Measurements from ENCODE around the gene EXOC6B. TPM values are rescaled to one million over a fixed set of nuclear protein-coding genes. Genes with fewer than 3 reads are reported as not detected.

Gene EXOC6B
- total RNA-seq, 1 donor from 2014 or later, result 37.4 TPM

DNA sequence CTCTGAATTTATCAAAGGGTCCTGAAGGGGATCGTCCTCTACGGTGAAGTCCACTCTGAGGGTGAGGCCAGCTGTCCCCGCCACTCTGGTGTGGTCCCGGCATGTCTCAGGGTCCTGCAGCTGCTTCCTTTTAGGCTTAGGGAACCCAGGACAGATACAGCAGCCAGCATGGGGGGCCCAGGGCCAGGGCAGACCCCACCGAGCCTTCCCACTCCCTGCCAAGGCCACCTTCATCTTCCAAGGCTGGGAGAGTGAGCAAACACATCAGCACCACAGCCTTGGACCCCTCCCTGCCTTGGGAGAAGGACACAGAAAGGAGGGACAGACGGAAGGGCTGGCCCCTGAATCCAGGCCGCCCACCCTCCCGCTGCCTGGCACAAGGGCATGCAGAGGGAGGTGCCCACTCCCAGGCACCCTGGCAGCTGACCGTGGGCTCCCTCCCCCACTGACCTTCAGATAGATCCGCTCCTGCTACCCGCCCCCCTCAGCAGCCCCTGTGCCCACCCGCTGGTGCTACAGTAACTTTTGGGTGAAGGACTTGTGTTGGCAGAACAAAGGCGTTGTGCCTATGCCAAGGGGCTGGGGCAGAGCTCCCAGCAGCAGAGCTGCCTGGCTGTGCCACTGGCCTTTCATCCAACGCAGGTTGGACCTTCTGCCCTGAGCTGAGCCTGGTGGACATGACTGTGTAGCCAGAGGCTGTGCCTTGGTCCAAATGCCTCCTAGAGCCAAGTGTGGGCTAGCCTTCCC, 685.8 kb downstream of the EXOC6B start:
- DNase-seq (ENCODE audit: low spot score), result peak; percentile 77

DNA sequence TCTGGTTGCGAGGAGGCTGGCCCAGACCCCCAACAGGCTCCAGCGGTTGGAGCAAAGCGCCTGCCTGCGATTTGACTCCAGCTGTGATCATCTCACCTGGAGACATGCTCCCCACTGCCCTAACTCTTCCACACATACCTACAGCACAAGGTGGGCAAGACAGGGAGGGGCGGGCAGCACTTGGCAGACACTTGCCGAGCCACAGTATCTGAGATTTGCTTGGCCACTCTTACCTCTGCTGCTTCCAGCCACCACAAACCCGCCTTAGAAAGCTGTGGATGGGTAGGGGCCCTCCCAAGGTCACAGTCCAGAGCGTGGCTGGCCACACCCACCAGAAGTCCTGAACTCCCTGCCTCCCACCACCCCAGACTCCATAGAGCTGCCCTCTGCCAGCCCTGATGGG, 686.4 kb downstream of the EXOC6B start:
- peak; percentile 26 for DNase-seq (ENCODE audit: low spot score)

DNA sequence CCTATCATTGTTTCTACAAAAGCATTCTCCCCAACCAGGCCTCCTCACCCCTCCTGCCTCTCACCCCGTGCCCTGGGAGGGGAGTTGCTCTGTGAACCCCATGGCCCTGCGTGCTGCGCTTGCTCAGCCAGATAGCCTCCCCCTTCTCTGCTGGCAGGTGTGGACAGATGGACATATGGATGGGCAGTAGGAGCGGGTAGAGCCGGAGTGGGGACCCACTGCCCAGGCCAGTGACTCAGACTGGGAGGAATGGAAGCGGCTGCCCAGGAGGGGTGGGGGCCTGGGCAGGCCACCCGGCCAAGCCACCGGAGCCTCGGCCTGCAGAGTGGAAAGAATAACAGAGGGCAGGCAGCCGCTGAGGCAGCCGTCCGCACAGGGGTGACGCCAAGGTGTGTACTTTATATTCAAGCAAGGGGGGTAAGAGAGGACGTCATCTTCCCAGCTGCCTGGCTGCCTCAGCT, 686.9 kb downstream of the EXOC6B start:
- peak; percentile 85 for DNase-seq (ENCODE audit: low spot score)

DNA sequence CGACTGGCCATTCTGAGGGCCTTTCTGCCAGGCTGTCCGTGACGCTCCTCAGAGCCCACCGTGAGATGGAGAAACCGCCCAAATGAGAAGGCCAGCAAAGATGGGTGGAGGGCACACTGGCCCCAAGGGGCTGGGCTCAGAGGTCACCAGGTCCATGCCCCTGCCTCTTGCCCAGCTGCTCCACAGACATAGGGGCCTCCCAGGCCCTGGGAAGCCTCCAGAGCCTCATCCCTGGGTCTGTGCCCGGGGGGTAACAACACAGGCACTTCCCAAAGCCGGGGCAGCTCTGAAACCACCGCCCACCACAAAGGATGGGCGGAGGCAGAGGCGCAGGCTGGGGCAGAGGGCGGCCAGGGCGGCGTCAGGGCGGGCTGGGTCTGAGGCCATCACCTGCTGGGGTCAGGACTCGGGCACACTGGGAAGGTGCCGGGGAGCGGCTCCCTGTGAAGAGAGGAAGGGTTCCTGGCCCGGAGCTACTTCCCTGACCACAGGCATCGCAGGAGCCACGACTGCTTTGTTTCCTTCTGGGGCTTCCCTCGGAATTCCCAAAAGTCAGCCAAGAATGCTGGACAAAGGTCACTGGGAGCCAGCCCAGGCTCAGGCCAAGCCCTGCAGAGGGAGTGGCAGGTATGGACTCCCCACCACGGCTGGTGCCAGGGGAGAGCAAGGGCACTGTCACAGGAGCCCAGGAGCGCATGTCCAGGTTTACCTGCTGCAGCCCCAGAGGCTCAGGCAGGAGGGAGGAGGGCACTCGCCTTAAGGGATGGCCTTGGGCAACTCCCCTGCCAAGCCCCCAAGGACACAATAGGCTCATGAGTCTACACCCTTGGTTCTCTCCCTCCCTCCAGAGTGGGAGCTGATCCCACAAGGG, 687.6 kb downstream of the EXOC6B start:
- peak; percentile 85 for DNase-seq (ENCODE audit: low spot score)

DNA sequence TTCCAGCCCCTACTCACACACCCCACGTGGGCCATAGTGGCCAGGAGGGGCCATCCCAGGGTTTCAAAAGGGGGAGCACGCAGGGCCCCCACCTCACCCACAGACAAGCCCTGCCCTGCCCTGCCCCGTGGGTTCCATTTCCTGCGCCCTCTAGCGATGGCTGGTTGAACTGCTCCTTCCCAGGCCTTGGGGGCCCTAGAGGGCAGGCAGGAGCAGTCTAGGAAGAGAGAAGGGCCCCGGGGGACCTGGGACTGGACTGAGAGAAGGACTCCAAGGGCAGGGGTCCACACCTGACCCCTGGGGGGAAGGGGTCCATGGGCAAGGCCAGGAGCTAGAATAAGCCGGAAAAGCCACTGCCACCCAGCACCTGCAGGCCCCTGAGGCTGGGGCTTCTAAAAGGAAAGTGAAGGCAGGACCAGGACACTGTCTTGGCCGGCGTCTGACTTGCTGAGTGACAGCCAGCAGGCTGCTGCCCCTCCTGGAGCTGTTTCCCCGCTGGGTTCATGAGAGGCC, 688.3 kb downstream of the EXOC6B start:
- DNase-seq (ENCODE audit: low spot score), result peak; percentile 90

DNA sequence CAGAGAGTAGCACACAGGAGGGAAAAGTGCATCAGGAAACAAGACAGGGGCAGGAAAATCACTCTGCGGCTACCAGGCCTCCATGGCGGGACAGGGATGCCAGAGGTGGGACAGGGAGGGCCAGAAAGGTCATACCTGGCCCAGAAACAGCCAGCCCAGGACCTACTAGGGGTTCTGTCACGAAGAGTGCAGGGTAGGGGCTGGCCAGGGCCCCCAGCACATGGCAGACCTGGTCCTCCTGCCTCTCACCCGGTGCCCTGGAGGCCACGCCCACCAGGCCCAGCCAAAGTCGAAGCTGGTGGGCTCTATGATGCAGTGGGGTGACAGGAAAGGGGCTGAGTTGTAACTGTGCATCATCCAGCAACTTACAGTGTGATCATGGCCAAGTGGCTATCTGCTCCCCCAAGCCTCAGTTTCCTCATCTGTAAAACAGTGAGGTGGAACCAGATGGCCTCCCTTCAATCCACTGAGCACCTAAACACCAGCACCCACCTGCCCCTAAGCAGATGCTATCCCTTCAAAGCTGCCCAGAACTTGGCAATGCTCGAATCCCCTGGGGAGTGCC, 688.8 kb downstream of the EXOC6B start:
- peak; percentile 33 for DNase-seq (ENCODE audit: low spot score)

DNA sequence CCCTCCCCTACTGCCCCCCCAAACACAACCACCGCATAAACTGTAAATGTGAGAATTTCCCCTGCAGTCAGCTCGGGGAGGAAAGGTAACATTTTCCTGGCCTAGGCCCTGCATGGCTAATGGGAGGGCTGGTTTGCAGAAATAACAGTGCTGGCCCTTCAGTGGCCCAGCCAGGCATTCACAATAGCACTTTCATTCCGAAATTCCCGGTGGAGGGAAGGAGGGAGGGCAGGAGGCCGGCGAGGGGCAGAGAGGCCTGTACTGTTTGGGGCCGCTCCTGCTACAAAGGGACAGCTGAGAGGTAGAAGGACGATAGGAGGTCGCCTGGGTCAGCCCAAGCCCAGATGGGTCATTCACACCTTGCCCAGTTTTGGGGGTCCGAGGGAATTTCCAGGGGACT, 689.5 kb downstream of the EXOC6B start:
- DNase-seq (ENCODE audit: low spot score), result peak; percentile 78

DNA sequence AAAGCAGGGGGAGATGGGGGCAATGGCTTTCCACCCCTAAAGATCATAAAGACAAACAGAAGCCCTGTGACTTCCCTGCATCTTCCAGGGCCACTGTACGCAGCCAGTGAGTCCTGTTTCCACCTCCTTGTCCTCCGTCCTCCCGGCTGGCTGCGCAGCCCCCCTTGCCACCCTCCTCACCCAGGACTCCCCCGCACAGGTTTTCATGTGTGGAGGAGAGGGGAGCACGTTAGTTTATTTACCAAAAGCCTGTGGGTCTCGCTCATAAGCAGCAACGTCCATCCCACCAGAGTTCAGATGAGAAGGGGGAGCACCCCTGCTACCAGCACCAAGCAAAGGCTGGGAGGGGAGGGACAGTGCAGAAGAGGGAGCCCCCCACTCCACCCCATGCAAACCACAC, 689.9 kb downstream of the EXOC6B start:
- DNase-seq (ENCODE audit: low spot score), result peak; percentile 60

DNA sequence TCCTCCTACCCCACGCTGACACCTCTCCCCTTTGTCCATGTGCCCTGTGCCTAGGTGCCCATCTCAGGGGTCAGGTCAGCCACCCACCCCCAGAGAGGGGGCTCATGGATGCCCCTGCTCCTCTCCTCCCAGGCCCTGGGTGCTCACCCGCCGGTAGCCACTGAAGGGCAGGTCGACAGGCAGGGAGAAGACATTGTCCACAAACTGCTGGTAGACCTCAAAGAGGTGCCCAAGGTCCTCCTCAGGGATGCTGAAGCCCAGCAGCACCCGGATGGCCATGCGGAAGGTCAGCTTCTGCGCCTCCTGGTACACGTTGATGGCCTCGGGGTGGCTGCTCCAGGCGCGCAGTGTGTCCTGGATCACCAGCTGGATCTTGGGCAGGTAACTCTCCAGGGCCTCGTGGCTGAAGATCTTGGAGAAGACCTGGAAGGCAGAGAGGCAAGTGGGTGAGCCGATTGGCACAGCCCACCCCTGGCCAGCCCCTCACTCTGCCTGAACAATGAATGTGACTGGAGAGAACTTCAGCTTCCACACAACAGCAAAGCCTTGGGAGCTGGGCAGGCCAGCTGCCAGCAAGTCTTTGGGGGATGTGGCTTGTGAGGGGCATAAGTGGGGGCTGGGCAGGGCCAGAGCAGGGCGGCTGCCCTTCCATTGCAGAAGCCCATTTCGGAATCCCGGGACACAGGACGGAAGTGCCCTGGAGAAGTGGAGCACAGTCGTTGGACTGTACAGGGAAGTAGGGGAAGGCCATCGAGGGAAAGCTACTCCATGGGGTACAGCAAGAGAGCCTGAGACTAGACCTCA, 690.6 kb downstream of the EXOC6B start:
- DNase-seq (ENCODE audit: low spot score), result peak; percentile 83

DNA sequence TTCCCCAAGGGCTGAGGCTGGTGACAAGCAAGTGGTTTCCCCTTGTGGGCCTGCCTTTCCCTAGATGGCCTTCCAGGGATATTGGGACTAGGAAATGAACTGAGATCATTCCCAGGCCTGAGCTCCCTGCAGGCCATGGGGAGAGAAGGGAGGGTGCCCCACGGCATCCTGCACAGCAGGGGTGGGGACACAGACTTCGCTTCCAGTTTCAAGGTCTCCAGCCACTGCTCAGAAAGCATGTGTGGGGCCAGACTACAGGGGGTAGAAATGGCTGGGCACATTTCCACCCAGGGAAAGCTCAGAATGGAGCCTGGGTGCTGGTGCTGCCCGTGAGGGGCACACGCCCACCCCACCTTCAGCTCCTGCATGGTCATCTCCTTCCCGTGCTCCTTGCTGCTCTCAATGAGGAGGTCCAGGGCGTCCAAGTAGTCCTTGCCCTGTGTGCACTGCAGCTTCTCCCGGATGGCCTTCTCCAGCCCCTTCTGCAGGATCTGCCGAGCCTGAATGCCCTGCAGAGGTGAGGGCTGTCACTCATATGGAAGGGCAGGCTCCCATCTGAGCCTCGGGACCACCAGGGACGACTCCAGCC, 691.3 kb downstream of the EXOC6B start:
- peak; percentile 68 for DNase-seq (ENCODE audit: low spot score)

DNA sequence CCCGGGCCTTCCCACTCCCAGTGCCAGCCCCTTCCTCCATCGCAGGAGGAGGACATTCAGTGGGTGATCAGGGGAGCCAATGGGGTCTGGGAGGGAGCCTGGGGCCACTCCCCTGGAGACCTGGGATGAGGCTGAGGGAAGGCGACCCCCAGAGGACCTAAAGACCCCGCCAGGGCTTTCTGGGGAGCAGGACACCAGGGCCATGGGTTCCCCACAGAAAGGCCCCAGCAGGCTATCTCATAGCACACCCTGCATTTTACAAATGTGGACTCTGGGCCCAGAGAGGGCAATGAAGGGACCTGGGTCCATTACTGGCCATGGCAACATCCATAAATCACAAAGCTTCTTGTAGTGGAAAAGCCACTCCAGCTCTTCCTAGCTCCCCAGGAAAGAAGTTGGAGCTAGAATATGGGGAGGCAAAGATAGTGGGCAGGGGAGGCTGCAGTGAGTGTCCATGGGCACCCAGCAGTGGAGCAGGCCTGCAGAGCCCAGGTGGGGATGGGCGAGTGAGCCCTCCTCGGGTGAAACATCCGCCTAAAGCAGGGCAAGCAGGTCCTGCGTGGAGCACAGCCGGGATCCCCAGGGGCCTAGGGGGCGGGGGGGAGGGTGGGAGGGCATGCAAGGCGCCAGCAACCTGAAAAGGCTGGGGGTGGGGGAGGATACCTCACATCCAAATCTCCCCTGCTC, 692.0 kb downstream of the EXOC6B start:
- peak; percentile 26 for DNase-seq (ENCODE audit: low spot score)

DNA sequence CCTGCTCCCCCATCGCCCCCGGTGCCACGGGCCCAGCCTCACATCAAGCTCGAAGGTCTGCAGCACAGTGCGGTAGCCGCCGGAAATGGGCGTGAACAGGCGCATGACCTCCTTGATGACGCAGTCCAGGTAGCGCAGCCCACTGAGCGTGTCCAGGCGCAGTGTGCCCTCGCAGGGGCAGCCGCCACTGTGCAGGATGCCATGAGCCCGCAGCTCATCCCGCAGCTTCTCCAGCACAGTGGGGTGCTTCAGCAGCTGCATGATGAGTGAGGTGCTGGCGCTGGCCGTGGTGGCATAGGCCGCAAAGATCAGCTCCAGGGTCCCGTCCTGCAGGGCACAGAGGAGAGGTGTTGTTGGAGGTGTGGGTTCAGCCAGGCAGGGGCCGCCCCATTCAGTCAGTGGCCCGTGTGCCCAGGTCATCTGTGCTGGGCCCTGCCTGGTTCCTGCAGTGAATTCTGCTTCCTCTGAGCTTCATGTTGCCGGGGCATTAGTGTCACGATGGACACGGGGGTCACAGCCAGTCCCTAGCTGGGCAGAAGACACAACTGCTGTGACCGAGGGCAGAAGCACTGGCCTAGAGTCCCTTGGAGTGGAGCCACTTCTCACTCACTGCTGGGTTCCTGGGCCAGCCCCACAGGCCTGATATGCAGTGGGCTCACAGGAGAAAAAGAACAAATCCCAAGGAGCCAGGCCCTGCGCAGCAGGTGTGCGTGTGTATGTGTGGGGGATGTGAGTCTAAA, 692.7 kb downstream of the EXOC6B start:
- DNase-seq (ENCODE audit: low spot score), result peak; percentile 83

DNA sequence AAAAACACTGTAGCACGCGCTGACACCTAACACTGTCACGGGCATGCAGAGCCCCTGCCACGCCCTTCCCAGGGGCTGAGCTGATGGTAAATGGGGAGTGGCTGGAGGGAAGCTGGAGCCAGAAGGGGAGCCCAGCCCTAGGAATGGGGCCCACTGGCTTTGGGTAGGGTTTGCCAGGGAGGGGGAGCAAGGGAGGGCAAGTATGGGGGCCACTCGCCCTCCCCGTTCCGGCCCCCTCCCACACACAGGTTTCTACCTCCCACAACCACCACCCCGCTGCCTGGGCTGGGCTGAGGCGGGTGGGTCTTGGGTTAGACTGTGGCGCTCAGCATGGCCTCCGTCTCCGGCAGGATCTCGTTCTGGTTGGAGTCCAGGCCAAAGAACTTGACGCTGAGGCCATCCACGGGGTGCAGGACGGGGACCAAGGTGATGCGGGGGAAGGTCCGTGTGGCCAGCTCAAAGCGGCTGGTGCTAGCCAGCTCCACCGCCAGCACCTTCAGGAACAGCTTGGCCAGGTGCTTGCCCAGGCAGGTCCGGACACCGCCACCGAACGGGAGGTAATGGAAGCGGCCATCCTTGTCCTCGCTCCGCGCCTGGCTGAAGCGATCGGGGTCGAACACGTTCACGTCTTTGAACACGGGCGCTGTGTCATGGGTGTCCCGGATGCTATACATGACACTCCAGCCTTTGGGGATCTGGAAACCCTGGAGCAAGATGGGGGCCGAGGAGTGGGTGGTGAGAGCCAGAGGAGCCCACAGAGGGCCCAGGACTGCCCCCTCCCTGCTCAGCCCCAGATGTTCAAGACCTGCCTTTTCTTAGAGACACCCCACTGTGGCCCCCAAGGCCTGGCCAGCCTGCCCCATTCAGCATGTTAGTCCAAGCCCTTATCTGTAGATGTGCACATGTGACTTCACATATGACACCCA, 693.7 kb downstream of the EXOC6B start:
- peak; percentile 82 for DNase-seq (ENCODE audit: low spot score)

DNA sequence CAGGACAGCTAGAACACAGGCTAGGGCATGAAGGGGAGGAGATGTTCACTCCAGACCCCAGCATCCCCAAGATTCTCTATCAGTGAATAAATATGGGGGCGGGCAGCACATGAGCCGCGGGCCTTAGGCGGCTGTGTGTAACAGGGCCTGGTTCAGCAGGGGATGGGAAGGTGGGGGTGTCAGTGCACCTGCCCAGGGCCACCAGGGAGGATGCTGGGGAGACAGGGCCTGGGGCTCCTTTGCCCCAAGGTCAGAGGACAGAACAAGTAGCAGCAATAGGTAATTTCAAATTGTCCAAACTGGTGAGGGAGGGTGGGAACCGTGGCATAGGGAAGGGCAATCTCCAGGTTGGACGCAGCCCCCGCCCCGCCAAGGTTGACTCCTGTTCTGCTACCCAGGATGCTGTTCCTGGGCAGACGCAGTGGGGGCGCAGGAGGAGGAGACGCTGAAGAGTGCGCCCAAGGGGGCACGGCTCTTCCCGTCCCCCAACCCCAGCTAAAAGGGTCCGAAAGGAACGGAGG, 694.4 kb downstream of the EXOC6B start:
- DNase-seq (ENCODE audit: low spot score), result peak; percentile 83

DNA sequence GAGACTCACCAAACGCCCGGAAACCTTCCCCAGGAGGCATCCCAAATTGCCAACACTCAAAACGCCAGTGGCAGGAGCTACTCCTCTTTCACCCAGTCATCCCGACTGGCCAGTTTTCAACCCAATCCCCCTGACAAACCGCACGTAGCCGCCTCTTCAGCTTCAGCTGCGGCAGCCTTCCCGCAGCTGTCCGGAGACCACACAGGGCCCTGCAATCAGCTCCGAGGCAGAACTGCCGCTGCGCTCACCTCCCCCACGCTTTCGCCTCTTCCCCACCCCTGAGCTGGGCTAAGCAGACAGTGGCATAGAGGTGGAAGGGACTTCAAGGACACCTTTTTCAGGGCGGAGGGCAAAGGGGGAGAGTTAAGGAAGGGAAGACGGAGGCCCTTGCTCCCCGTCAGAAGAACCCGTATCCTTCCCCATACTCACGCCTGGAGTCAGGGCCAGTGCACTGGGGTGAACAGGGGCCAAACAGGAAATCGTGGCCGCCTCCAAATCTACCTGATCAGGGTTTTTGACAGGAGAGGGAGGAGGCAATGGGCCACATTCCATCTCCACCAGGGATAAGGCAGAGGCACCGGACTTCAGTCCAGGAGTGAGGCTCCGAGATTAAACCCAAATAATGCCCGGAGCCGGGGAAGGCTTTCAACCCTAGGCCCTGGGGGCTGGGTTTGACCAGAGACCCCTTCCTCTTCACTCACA, 695.0 kb downstream of the EXOC6B start:
- DNase-seq (ENCODE audit: low spot score), result peak; percentile 87

DNA sequence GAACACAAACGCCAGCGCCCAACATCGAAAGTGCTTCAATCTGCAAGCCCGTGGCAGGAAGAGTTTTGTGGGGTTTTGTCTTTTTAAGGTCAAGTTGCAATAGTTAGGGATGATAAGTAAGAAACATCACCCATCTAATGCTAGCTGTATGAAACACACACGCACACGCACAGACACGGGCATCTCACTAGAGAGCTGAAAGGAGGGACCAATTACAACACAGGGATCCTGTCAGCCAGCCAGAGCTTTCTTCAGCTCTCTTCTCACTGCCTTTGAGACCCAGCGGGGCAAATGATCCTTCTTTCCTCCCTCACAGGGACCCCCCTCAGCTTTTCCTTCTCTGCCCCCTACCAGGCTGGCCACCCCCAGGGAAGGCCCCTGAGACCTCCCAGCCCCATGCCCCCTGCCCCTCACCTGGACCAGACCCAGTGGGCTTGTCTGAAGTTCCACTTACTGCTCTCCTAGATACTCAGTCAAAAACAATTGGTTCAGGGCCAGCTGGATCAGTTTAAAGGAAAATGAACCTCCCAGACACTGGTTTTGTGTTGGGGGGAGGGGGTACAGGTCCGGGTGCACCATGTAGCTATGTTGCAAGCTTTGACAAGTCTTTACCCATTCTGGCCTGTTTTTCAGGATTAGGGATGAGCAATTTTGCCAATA, 696.0 kb downstream of the EXOC6B start:
- DNase-seq (ENCODE audit: low spot score), result peak; percentile 60

DNA sequence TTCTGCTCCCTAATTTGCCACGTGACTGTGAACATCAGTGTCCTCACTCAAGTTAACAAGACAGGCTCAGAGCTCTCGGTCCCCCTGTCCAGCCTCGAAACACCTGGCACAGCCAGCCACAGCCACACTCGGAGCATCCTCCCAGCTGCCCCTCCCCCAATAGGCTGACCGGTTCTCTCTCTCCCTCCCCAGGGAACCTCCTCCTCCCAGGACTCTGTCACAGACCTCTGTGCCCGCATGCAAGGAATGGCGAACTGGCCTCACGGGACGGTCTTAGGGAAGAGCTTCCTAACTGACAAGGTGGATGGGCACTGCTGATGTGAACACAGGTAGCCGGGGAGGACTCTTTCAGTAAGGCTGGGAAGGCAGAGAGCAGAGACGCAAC, 697.0 kb downstream of the EXOC6B start:
- peak; percentile 76 for DNase-seq (ENCODE audit: low spot score)
